ENCODE results near the gene CTBP1.

- TF ChIP-seq POLR2A (IDR thresholded peaks at IDR 0.05; ENCODE audit: low read depth, low read length), result no peak
- TF ChIP-seq TAF1 (IDR thresholded peaks at IDR 0.05; ENCODE audit: low read depth, low read length), result no peak
Measured at GRCh38 chr4:1296324-1297022, 47.5 kb upstream of the CTBP1 start.

Data from GM12891 (cell line).